Fibroblast of pulmonary artery (primary cell): ENCODE results near the gene TMEM217.

Source experiments
- DNase-seq: peaks from one replicate; pipeline ENCODE4 v3.0.0-alpha.2; 2010; ENCODE audit warnings: low read depth
- H3K4me3 ChIP-seq: replicated peaks from 2 replicates; pipeline ENCODE4 v1.5.1; 2011; ENCODE audit warnings: low read depth, mild to moderate bottlenecking, control low read depth, low read length, moderate library complexity
- CTCF ChIP-seq: IDR thresholded peaks from 2 replicates; pipeline ENCODE4 v1.5.1; 2011; ENCODE audit warnings: mild to moderate bottlenecking, control low read depth, low read length, inconsistent platforms; ENCODE audit errors: missing control alignments

Gene TMEM217

DNA sequence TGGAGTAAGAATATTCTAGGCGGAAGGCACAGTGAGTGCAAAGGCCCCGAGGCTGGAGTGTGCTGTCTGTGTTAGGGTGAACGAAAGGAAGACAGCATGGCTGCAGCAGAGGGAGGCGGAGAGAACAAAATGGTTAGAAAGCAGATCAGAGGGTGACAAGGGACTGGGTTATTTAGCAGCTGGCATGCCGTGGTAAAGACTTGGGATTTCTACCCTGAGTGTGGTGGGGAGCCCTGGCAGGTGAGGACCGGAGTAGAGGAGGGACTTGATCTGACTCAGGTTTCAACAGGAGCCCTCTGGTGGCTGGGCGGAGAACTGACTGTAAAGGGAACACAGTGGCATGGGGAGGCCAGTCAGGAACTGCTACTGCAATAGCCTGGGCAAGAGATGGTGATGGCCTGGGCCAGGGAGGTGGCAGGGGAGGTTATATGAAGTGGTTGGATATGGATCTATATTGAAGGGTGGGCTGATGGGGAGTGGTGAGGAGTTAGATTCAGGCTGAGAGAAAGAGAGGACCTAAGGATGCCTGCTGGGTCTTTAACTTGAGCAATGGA lies 50.0 kb downstream of the TMEM217 start:
- peak; percentile 94 for TF ChIP-seq CTCF
- H3K4me3 ChIP-seq, result no peak overlapping the region
- peak; percentile 85 for DNase-seq

GRCh38 chr6:37206622-37207021 lies 51.3 kb downstream of the TMEM217 start:
- no peak overlapping the region for H3K4me3 ChIP-seq
- TF ChIP-seq CTCF, result no peak
- no peak for DNase-seq

DNA sequence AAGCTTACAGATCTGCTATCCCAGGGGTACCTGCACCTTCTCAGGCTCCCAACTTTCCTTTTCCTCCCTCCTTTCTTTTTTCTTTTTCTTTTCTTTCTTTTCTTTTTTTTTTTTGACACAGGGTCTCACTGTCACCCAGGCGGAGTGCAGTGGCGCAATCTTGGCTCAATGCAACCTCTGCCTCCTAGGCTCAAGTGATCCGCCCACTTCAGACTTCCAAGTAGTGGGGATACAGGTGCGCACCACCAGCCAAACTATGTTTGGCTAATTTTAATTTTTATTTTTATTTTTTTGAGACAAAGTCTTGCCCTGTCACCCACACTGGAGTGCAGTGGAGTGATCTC lies 52.0 kb downstream of the TMEM217 start:
- DNase-seq, result no peak
- H3K4me3 ChIP-seq, result no peak overlapping the region
- TF ChIP-seq CTCF, result no peak

- DNase-seq, result no peak
- no peak overlapping the region for H3K4me3 ChIP-seq
- no peak for TF ChIP-seq CTCF
These were observed 52.6 kb downstream of the TMEM217 start for GRCh38 chr6:37205175-37205996.

GRCh38 chr6:37204014-37204751 lies 53.8 kb downstream of the TMEM217 start:
- peak; percentile 60 for DNase-seq
- no peak overlapping the region for H3K4me3 ChIP-seq
- no peak for TF ChIP-seq CTCF

DNA sequence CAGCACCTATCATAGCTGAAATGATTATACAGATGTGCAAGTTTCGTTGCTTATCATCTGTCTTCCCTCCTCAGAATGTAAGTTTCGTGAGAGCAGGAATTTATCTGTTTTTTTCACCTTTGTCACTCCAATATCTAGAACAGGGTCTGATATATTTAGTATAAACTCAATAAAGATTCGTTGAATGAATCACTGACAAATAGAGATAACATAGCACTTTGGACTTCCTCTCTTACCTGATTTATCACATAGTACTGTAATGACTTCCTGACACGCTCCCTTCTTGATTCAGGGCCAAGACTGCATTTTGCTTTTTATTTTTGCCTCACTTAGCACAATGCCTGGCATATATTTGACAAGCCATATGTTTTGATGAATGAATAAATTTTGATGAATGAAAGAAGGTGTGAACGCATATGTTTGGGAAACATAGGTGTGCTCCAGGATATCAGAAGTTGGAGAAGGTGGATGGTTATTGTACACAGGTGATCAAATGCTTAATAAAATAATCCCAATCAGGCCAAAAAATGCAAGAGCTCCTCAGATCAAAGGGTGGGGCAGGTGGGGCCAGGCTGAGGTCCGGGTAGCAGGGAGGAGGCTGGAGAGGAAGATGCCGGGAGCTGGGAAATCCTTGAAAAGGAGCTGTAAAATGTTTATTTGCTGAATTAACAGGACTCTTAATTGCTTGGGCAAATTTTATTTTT lies 55.0 kb downstream of the TMEM217 start:
- no peak overlapping the region for H3K4me3 ChIP-seq
- no peak for DNase-seq
- no peak for TF ChIP-seq CTCF
